Measurements from ENCODE around the gene THRAP3.

GRCh38 chr1:36309397-36309796 is 85.2 kb downstream of the THRAP3 start:
- no peak for TF ChIP-seq CTCF (conservative IDR thresholded peaks at IDR 0.05)
- TF ChIP-seq EZH2 (IDR thresholded peaks at IDR 0.05; ENCODE audit: low read depth) = no peak
